GM23338 (cell line): ENCODE data around the gene SLC9A9. TPM values are rescaled to one million over a fixed set of nuclear protein-coding genes. Genes with fewer than 3 reads are reported as not detected.

Experiments
- ATAC-seq: fragments of 200-7000 bp; cut with Tn5 transposase; 3 replicates; pipeline ENCODE4 v1.9.1; 2020
- DNase-seq: peaks from one replicate; pipeline ENCODE4 v3.0.0-alpha.2; 2015; ENCODE audit warnings: low spot score
- H2AFZ ChIP-seq: fragments of 200-600 bp; sonication (generic); 2 replicates; pipeline ENCODE4 v1.8.0; 2016; ENCODE audit warnings: antibody characterized with exemption, mild to moderate bottlenecking, moderate library complexity
- H3F3A ChIP-seq: fragments of 200-600 bp; sonication (generic); replicated peaks from 2 replicates; pipeline ENCODE4 v1.8.0; 2017; ENCODE audit warnings: antibody characterized with exemption, mixed run types, low read depth
- H3K27ac ChIP-seq: fragments of 200-600 bp; sonication (generic); 2 replicates; pipeline ENCODE4 v1.6.1; 2016; ENCODE audit warnings: low read depth
- H3K27me3 ChIP-seq: fragments of 200-600 bp; sonication (generic); 2 replicates; pipeline ENCODE4 v1.8.0; 2016; ENCODE audit warnings: mild to moderate bottlenecking, mixed run types, moderate library complexity; ENCODE audit not compliant: insufficient read depth
- H3K36me3 ChIP-seq: fragments of 200-600 bp; sonication (generic); 2 replicates; pipeline ENCODE4 v1.8.0; 2016; ENCODE audit warnings: mild to moderate bottlenecking; ENCODE audit not compliant: insufficient read depth
- H3K4me1 ChIP-seq: fragments of 200-600 bp; sonication (generic); 2 replicates; pipeline ENCODE4 v1.8.0; 2016; ENCODE audit warnings: mild to moderate bottlenecking, moderate library complexity; ENCODE audit not compliant: insufficient read depth
- H3K4me2 ChIP-seq: fragments of 200-600 bp; sonication (generic); 2 replicates; pipeline ENCODE4 v1.7.1; 2017; ENCODE audit warnings: mixed run types
- H3K4me3 ChIP-seq: fragments of 200-600 bp; sonication (generic); 2 replicates; pipeline ENCODE4 v1.6.1; 2016; ENCODE audit warnings: mixed run types
- H3K79me2 ChIP-seq: fragments of 200-600 bp; sonication (generic); replicated peaks from 2 replicates; pipeline ENCODE4 v1.8.0; 2017; ENCODE audit warnings: mild to moderate bottlenecking; ENCODE audit not compliant: insufficient read depth
- H3K9me2 ChIP-seq: fragments of 200-600 bp; sonication (generic); 2 replicates; pipeline ENCODE4 v1.8.0; 2017; ENCODE audit not compliant: insufficient read depth
- H4K20me1 ChIP-seq: fragments of 200-600 bp; sonication (generic); replicated peaks from 2 replicates; pipeline ENCODE4 v1.8.0; 2017; ENCODE audit warnings: mild to moderate bottlenecking; ENCODE audit not compliant: insufficient read depth
- H3K27ac Mint-ChIP-seq: 2 replicates; pipeline ENCODE4 v1.8.0; 2020; ENCODE audit warnings: inconsistent platforms, mild to moderate bottlenecking, moderate library complexity, mixed read lengths
- H3K27me3 Mint-ChIP-seq: 3 replicates; pipeline ENCODE4 v1.8.0; 2022; ENCODE audit warnings: low read depth, mild to moderate bottlenecking, moderate library complexity, mixed read lengths, inconsistent platforms; ENCODE audit not compliant: insufficient read depth, poor library complexity
- H3K36me3 Mint-ChIP-seq: 3 replicates; pipeline ENCODE4 v1.8.0; 2021; ENCODE audit warnings: low read depth, mild to moderate bottlenecking, inconsistent platforms, moderate library complexity, mixed read lengths
- H3K4me1 Mint-ChIP-seq: 3 replicates; pipeline ENCODE4 v1.8.0; 2020; ENCODE audit warnings: mild to moderate bottlenecking, inconsistent platforms, mixed read lengths
- H3K4me3 Mint-ChIP-seq: 3 replicates; pipeline ENCODE4 v1.8.0; 2021; ENCODE audit warnings: moderate library complexity, mild to moderate bottlenecking, inconsistent platforms, mixed read lengths
- H3K9me3 Mint-ChIP-seq: 3 replicates; pipeline ENCODE4 v1.8.0; 2020; ENCODE audit warnings: moderate library complexity, mild to moderate bottlenecking, inconsistent platforms, mixed read lengths
- CTCF ChIP-seq, 2 experiments: fragments of 200-600 bp in 1 of 2; sonication (generic) in 1 of 2; conservative IDR thresholded peaks; 2 replicates each; pipeline versions ENCODE4 v1.5.1 to v1.6.1; 2016 to 2017; ENCODE audit warnings: antibody characterized with exemption in 2 of 2, low read depth in 2 of 2, mild to moderate bottlenecking in 2 of 2, moderate library complexity in 1 of 2
- ETS1 ChIP-seq: IDR thresholded peaks from 2 replicates; pipeline ENCODE4 v1.6.1; 2016; ENCODE audit warnings: antibody characterized with exemption
- EZH2 ChIP-seq: fragments of 200-600 bp; sonication (generic); IDR thresholded peaks from one replicate; pipeline ENCODE4 v1.8.0; 2017; ENCODE audit warnings: antibody characterized with exemption, mild to moderate bottlenecking, low read depth; ENCODE audit not compliant: unreplicated experiment
- EZH2phosphoT487 ChIP-seq: fragments of 200-600 bp; sonication (generic); IDR thresholded peaks from one replicate; pipeline ENCODE4 v1.8.1; 2018; ENCODE audit warnings: antibody characterized with exemption; ENCODE audit not compliant: unreplicated experiment
- NANOG ChIP-seq: IDR thresholded peaks from 2 replicates; pipeline ENCODE4 v1.6.1; 2016; ENCODE audit warnings: antibody characterized with exemption, borderline replicate concordance
- POLR2AphosphoS5 ChIP-seq: IDR thresholded peaks from 2 replicates; pipeline ENCODE4 v1.6.1; 2016; ENCODE audit warnings: antibody characterized with exemption, low read depth
- REST ChIP-seq: IDR thresholded peaks from one replicate; pipeline ENCODE4 v1.6.1; 2018; ENCODE audit warnings: antibody characterized with exemption; ENCODE audit not compliant: unreplicated experiment
- STAT1 ChIP-seq: IDR thresholded peaks from one replicate; pipeline ENCODE4 v1.6.1; 2016; ENCODE audit warnings: antibody characterized with exemption; ENCODE audit not compliant: unreplicated experiment
- ZNF114 ChIP-seq: fragments of 250-450 bp; sonication (Bioruptor Pico); IDR thresholded peaks from 2 replicates; pipeline ENCODE4 v1.5.0; 2020; ENCODE audit warnings: mild to moderate bottlenecking, moderate library complexity
- polyA plus RNA-seq: library from polyadenylated mRNA; unstranded; fragments of >200 nt; fragmentation: Nextera tagmentation; extraction: Ambion mirVana; gene quantifications from 2 replicates; pipeline ENCODE4 v1.2.1, GENCODE V29; 2016
- total RNA-seq: library from RNA; depleted of rRNA; stranded (reverse); fragments of >200 nt; shearing (Covaris generic); gene quantifications from 2 replicates; pipeline ENCODE4 v1.2.3, GENCODE V29; 2014
- TF ChIP-seq, protein P1 (sequence below): fragments of 250-450 bp; sonication (Bioruptor Pico); IDR thresholded peaks from 2 replicates; pipeline ENCODE4 v1.5.0; 2020; ENCODE audit warnings: mild to moderate bottlenecking, moderate library complexity

The SLC9A9 gene
- total and polyA plus RNA-seq, 2 experiments from 2014 or later = 1.3 to 1.6 TPM

DNA sequence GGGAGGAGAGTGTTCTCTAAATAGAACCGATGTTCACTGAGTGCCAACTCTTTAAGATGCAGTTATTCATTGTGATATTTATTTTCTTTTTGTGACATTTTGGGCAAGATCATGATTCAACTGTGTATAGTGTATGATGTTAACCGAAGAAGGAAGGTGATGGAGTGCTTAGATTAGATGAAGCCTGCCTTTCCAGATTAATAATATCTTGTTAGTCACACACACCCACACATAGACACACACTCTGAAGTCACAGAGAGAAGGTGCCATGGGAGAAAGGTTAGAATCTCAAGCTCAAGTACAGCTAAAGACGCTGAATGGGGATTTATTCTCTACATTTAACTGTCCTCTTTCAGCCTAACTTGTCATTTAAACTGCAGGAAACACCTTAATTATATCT lies 77.0 kb downstream of the SLC9A9 start:
- Histone ChIP-seq H3F3A (no peaks in the 10 kb centered on the region), H4K20me1 (no peaks in the 10 kb centered on the region), H3K27ac (no peak overlapping the region), H3K4me3 (no peak overlapping the region), H3K79me2 (no peaks in the 10 kb centered on the region), H3K9me2 (no peaks in the 10 kb centered on the region), H3K27me3 (no peaks in the 10 kb centered on the region), H3K4me2 (no peak overlapping the region), H3K4me1 (no peaks in the 10 kb centered on the region), H3K36me3 (no peaks in the 10 kb centered on the region), H2AFZ (no peak overlapping the region)
- no peaks in the 10 kb centered on the region for H3K36me3 Mint-ChIP-seq
- H3K4me3 Mint-ChIP-seq = no peak overlapping the region
- ATAC-seq = no peak
- TF ChIP-seq, protein P1, sequence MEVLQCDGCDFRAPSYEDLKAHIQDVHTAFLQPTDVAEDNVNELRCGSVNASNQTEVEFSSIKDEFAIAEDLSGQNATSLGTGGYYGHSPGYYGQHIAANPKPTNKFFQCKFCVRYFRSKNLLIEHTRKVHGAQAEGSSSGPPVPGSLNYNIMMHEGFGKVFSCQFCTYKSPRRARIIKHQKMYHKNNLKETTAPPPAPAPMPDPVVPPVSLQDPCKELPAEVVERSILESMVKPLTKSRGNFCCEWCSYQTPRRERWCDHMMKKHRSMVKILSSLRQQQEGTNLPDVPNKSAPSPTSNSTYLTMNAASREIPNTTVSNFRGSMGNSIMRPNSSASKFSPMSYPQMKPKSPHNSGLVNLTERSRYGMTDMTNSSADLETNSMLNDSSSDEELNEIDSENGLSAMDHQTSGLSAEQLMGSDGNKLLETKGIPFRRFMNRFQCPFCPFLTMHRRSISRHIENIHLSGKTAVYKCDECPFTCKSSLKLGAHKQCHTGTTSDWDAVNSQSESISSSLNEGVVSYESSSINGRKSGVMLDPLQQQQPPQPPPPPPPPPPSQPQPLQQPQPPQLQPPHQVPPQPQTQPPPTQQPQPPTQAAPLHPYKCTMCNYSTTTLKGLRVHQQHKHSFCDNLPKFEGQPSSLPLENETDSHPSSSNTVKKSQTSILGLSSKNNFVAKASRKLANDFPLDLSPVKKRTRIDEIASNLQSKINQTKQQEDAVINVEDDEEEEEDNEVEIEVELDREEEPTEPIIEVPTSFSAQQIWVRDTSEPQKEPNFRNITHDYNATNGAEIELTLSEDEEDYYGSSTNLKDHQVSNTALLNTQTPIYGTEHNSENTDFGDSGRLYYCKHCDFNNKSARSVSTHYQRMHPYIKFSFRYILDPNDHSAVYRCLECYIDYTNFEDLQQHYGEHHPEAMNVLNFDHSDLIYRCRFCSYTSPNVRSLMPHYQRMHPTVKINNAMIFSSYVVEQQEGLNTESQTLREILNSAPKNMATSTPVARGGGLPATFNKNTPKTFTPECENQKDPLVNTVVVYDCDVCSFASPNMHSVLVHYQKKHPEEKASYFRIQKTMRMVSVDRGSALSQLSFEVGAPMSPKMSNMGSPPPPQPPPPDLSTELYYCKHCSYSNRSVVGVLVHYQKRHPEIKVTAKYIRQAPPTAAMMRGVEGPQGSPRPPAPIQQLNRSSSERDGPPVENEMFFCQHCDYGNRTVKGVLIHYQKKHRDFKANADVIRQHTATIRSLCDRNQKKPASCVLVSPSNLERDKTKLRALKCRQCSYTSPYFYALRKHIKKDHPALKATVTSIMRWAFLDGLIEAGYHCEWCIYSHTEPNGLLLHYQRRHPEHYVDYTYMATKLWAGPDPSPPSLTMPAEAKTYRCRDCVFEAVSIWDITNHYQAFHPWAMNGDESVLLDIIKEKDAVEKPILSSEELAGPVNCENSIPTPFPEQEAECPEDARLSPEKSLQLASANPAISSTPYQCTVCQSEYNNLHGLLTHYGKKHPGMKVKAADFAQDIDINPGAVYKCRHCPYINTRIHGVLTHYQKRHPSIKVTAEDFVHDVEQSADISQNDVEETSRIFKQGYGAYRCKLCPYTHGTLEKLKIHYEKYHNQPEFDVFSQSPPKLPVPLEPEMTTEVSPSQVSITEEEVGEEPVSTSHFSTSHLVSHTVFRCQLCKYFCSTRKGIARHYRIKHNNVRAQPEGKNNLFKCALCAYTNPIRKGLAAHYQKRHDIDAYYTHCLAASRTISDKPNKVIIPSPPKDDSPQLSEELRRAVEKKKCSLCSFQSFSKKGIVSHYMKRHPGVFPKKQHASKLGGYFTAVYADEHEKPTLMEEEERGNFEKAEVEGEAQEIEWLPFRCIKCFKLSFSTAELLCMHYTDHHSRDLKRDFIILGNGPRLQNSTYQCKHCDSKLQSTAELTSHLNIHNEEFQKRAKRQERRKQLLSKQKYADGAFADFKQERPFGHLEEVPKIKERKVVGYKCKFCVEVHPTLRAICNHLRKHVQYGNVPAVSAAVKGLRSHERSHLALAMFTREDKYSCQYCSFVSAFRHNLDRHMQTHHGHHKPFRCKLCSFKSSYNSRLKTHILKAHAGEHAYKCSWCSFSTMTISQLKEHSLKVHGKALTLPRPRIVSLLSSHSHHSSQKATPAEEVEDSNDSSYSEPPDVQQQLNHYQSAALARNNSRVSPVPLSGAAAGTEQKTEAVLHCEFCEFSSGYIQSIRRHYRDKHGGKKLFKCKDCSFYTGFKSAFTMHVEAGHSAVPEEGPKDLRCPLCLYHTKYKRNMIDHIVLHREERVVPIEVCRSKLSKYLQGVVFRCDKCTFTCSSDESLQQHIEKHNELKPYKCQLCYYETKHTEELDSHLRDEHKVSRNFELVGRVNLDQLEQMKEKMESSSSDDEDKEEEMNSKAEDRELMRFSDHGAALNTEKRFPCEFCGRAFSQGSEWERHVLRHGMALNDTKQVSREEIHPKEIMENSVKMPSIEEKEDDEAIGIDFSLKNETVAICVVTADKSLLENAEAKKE (CRISPR knock-in tag) = no peak
- no peak for TF ChIP-seq ETS1
- no peak for TF ChIP-seq NANOG
- TF ChIP-seq EZH2phosphoT487 = no peak
- TF ChIP-seq EZH2 = no peak
- no peak for TF ChIP-seq REST
- no peak for TF ChIP-seq CTCF (conservative IDR thresholded peaks at IDR 0.05; ENCODE audit: low read depth in 2 of 2)
- no peak for TF ChIP-seq STAT1
- TF ChIP-seq POLR2AphosphoS5 = no peak
- no peak for TF ChIP-seq ZNF114 (CRISPR knock-in tag)
- no peaks in the 10 kb centered on the region for H3K4me1 Mint-ChIP-seq
- H3K27me3 Mint-ChIP-seq = peaks cover 2% of the 10 kb centered on the region
- no peak overlapping the region for H3K27ac Mint-ChIP-seq
- no peaks in the 10 kb centered on the region for H3K9me3 Mint-ChIP-seq
- no peak for DNase-seq
